ENCODE results near the gene CFI.
A peak's percentile ranks its signal among the peaks of the same experiment; 100 is the strongest.
"Not testable (repeated sequence)": the region's sequence is repeated elsewhere in the genome, so short reads cannot be mapped to it uniquely, and the experiment has no call there.

Gene CFI

GRCh38 chr4:109795059-109795458, 6.7 kb downstream of the CFI start:
- DNase-seq = no peak

GRCh38 chr4:109787807-109788206, 14.0 kb downstream of the CFI start:
- no peak for DNase-seq

DNA sequence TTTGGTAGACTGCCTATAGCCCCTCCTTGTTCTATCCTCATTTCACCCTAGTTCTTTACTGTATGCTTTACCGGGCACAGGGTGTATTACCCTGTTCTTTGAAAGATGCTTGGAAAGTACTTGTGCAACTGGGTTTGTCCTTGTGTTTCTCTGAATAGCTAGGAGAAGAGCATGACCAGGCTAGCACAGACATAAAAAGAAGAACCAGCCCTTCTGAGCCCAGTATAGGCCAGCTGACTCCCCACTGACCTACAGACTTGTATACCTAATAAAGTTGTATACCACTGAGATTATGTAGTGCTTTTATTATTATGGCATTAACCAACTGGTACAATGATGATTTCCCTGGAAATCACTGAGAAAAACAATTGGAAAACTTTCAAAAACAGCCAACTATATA, 15.0 kb downstream of the CFI start:
- no peak for DNase-seq

DNA sequence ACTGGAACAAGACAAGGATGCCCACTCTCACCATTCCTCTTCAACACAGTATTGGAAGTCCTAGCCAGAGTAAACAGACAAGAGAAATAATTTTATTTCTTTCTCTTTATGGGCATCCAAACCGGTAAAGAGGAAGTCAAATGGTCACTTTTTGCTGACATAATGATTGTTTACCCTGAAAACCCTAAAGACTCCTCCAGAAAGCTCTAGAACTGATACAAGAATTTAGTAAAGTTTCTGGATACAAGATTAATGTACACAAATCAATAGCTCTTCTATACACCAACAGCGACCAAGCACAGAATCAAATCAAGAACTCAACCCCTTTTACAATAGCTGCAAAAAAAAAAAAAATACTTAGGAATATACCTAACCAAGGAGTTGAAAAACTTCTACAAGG, 19.7 kb downstream of the CFI start:
- not testable (repeated sequence) for DNase-seq

GRCh38 chr4:109764789-109765402, 36.9 kb downstream of the CFI start:
- DNase-seq = no peak

GRCh38 chr4:109764376-109764775, 37.4 kb downstream of the CFI start:
- no peak for DNase-seq

DNA sequence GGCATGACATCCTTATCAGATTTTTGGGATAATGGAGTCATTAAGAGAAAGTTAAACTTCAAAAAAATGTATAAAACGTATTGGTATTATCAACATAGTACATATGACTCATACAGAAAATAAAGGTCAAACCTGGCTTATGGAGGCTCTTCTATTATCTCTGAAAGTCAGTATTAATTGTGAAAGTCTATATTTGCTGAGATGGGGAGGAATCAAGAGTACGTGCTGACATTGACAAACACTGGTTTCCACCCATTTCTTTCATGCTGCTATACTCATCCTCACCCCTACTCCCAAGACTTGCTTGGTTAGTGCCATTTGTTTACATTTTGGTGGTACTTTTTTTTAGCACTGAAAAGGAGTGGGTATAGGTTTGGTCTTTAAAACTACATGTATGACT, 41.1 kb downstream of the CFI start:
- DNase-seq = no peak

GRCh38 chr4:109755656-109756055, 46.1 kb downstream of the CFI start:
- no peak for DNase-seq

GRCh38 chr4:109754093-109754857, 47.5 kb downstream of the CFI start:
- DNase-seq = peak in 1 of 5 donors; percentile 36

DNA sequence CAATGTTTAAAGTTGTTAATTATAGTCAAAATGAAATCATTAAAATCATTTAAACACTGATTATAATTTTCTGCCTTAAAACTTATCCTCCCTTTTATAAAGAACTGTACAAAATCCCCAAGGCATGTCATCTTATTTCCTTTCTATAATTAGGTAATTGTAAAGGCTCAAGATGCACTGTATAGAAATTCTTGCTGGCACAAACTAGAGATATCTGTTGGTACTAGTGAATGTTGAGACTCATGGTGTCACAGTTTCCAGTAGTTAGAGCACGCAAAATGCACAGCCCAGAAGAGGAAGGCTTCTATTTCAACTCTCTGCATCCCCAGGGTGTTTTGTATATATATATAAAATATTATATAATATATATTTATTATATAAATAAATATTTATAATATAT, 49.3 kb downstream of the CFI start:
- DNase-seq = no peak

- DNase-seq = no peak
Observed at GRCh38 chr4:109751852-109752251, 49.9 kb downstream of the CFI start.

DNA sequence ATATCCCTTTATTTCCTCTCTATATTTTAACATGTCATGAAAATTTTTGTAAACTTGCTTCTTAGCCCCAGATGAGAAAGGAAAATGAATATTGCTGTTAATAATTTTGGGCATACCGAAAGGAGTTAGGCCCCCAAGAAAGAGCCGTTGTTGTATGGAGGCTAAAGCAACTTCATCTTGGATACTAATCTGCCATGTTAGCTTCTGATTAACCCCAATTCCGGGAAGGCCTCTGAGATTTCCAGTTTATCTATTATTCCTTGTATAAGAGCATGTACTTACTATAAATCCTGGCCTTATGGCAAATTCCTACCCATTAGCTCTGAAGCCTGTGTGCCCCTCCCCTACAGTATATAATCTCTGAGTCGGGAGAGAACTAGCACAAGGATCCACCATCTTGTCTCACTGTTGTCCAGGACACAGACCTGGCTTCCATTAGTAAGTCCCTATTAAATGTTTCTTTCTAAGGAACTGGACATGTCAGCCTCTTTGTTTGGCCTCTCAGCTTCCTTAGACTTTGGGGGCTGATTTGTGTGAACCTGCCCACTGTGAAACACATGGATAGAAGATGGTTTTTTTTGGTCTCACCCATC, 51.1 kb downstream of the CFI start:
- no peak for DNase-seq

GRCh38 chr4:109749388-109750082, 52.3 kb downstream of the CFI start:
- DNase-seq = no peak

GRCh38 chr4:109748114-109748513, 53.7 kb downstream of the CFI start:
- no peak for DNase-seq

GRCh38 chr4:109746728-109747127, 55.1 kb downstream of the CFI start:
- no peak for DNase-seq

DNA sequence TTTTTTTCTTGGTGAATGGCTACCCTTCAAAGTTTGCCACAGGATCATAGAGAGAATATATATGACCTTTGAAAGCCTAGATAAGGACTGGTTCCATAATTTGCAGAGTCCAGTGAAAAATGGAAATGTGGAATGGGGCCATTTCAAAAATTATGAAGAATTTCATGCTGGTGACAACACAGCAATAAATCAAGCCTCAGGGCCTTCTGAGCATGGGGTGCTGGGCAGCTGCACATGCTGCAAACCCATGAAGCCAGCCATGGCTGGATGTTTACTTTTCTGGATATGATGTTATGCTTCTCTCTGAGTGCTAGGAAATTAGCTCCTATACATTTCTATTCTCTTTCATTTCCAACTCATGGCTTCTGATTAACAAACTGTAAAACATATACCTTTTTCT, 56.0 kb downstream of the CFI start:
- no peak for DNase-seq

DNA sequence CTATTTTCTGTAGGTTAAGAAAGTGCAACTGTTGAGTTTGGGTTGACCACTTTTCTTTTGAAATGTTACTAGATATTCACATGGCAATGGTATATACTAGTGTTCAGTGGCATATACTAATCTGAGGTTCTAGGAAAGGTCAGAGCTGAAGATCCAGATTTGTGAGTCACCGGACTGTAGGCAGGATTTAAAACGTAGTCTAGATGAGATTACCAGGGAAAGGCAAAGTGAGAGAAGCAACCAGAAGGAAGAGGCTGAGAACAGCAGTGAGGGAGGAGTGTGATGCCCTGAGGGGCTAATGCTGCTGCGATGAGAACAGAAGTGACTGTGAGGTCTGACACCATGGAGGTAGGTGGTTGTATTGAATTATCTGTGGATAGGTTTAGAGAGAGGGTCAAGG, 62.3 kb downstream of the CFI start:
- no peak for DNase-seq

GRCh38 chr4:109738104-109738872, 63.5 kb downstream of the CFI start:
- no peak for DNase-seq

DNA sequence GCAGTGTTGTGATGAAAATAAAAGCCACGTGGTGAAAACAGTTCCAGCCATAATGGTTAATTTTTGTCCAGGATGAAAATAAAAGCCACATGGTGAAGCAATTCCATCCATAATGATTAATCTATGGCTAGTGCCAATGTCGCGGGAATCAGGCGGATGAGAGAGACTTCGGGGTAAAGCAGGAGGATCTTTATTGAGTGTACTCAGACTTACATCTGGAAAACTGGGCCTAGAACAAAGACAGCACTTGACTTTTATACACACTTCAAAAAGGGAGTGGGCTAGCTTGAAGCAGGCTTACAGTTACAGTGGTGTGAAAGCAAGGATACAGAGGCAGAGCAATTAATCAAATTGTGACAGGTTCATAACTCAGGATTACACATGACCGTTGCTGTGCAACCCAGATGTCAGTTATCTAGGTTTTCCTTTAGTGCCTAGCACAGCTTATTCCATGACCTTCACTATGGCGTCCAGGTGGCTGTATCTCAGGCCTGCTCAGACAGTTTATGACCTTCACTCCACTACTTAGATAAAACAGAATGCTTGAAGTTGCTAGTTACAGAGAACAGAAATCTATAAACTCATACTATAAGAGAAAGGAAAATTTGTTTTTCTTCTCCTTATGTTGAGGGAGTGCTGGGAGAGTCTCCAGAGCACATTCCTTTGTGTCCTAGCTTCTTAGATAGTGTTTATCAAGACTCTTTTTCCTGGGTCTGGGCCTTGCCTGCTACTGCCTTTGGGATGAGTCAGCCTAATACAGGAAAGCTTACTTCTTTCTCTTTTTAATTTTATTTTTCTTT, 66.0 kb downstream of the CFI start:
- DNase-seq = no peak

- no peak for DNase-seq
Observed at GRCh38 chr4:109733728-109734127, 68.1 kb downstream of the CFI start.

DNA sequence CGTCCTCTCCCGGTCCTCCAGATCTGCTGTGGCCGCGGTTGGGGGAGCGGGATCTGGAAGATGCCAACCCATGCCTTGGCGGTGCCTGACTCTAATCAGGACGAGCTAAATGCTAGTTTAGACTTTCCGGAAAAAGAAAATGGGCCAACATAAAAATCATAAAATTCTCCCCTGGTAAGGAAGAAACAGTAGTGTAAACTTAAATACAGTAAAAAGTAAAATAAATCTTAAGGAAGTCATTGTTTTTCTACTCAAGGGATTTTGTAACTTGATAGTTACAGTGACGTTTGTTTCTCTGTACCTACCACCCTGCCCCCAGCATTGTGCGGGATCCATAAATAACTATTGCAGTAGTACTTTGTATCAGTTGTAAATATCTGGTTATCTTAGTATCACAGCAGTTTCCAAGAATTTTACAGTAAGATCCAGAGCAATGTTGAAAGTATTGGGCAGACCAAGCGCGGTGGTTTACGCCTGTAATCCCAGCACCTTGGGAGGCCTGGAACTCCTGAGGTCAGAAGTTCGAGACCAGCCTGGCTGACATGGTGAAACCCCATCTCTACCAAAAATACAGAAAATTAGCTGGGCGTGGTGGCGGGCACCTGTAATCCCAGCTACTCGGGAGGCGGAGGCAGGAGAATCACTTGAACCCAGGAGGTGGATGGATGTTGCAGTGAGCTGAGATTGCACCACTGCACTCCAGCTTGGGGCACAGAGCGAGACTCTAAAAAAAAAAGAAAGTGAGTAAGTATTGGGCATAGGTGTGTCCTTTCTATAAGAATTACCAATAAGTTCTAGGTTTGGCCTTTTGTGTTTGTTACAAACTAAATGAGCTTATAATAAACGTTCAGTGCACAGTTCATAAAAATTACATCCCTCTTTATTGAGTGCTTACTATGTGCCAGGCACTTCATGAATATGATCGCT, 70.9 kb downstream of the CFI start:
- DNase-seq = no peak
